ENCODE data around the gene TBC1D17. TPM values are rescaled to one million over a fixed set of nuclear protein-coding genes. Genes with fewer than 3 reads are reported as not detected.

TBC1D17 gene
- total RNA-seq (100 to 1,000 TPM in 1 of 5 experiments, 10 to 100 TPM in 4; 42.9 to 106 (median 53.0) TPM), polyA plus RNA-seq (10 to 100 TPM; 11.6 to 22.2 TPM), total RNA-seq (70.8 reads per million, percentile 78 among the genes with 10 or more reads in this experiment)

DNA sequence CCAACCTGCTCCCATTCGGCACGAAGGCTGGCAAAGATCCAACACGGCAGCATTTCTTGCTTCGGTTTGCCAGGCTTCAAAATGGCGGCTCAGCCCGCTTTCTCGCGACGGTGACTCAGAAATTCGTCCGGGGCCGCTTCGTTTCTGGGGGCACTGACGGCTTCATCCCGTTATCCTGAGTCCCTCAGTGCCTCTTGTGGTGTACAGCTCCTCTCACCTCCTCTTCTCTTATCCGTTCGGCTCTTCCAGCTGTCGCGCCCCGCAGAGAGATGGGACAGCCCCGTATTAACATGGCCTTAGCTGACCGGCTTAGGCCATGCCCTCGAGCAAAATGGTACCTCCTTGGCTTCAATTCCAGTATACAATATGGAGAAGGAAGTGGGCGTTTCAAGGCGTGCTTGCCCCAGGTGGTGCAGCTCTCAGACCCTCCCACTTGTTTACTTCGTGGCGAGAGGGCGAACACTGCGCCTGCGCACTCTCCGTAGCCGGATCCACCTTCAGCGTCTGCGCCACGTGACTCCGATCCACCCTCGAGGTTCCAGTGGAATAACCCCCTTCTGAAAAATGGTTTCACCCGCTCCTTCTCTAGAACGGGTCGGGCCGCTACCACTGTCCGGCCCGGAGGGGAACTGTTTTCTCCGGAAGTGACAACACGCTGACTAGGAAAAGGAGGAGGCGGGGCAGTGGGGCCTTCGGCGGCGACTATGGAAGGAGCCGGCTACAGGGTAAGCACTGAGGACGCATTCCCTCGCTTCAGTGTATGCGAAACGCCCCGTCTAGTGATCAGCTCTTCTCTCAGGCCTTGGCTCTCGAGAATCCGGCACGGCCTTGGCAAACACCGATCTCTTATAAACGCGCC, at the start of gene TBC1D17, which contains the start of gene AKT1S1:
TSS of gene TBC1D17 (plus strand) at position 683 of the 859 bp plus-strand sequence. CDS start at position 705, 22 bp downstream.
TSS of gene AKT1S1 (minus strand) at position 336 of the 859 bp plus-strand sequence. CDS start 4,060 bp downstream, outside the sequence.
- intact Hi-C loops (cut with micrococcal nuclease) = loop anchor here (1.0 to 10.0 kb wide), 25 partner anchors 8 to 1544 kb away; partner anchors contain the start of genes ATF5 (in 2 of the 2), NUP62 (in 2 of the 2), ALDH16A1 (in 1 of the 2) and BCL2L12 (in 1 of the 2)
- H3K9me3 ChIP-seq (ENCODE audit: control insufficient read depth in 2 of 3, low read length in 3 of 3) = no peaks in the 10 kb centered on the region
- H3K27me3 ChIP-seq (ENCODE audit: control insufficient read depth in 2 of 2, insufficient read depth in 2 of 2, low read length in 2 of 2) = no peaks in the 10 kb centered on the region
- ATAC-seq = peak; percentile 81
- Mint-ChIP-seq H3K4me1 (peaks cover 23 to 35% (median 28%) of the 10 kb centered on the region in 7 donors), H3K9me3 (peaks cover 0 to 1% (median 0%) of the 10 kb centered on the region in 11 donors), H3K36me3 (peaks cover 0 to 14% (median 5%) of the 10 kb centered on the region in 5 donors), H3K4me3 (no peak within 1 kb of the TSS), H3K27me3 (no peaks in the 10 kb centered on the region), H3K27ac (no peak within 1 kb of the TSS)
- H3K4me1 ChIP-seq (ENCODE audit: control insufficient read depth in 2 of 2, insufficient read depth in 2 of 2, low read length in 2 of 2) = peaks cover 11 to 20% of the 10 kb centered on the region in 2 donors
- ChIA-PET POLR2A (interaction anchor here (0.6 to 3.7 kb wide), 25 partner anchors 9 to 1513 kb away, joined by 3 to 47 read pairs (median 6); partner anchors contain the start of genes AP2A1, ATF5, BCL2L12 and FUZ), CTCF (interaction anchor here (0.7 to 1.6 kb wide), 2 partner anchors 27 to 64 kb away, joined by 3 read pairs; partner anchors contain the start of genes FUZ and PTOV1)
- peak within 1 kb of the TSS; percentile 97 for H3K27ac ChIP-seq (ENCODE audit: low read depth, low read length)
- H3K4me3 ChIP-seq (ENCODE audit: low read length) = peak within 1 kb of the TSS; percentile 96
- H3K36me3 ChIP-seq (ENCODE audit: control insufficient read depth in 2 of 3, insufficient read depth in 3 of 3, low read length in 3 of 3) = peaks cover 6 to 36% (median 18%) of the 10 kb centered on the region in 3 experiments
- peak; percentile 90 to 100 (median 99) for DNase-seq

- CTCF ChIA-PET = no interaction called here
- no peaks in the 10 kb centered on the region for H3K27me3 ChIP-seq (ENCODE audit: control insufficient read depth in 2 of 2, insufficient read depth in 2 of 2, low read length in 2 of 2)
- H3K4me3 Mint-ChIP-seq = no peak overlapping the region
- ATAC-seq = no peak
- no peak overlapping the region for H3K27ac Mint-ChIP-seq
- no peaks in the 10 kb centered on the region for H3K27me3 Mint-ChIP-seq
- peaks cover 0 to 77% (median 6%) of the 10 kb centered on the region in 3 experiments for H3K36me3 ChIP-seq (ENCODE audit: control insufficient read depth in 2 of 3, insufficient read depth in 3 of 3, low read length in 3 of 3)
- intact Hi-C loops (cut with micrococcal nuclease) = no loop called here
- no peaks in the 10 kb centered on the region for H3K9me3 Mint-ChIP-seq
- H3K4me1 Mint-ChIP-seq = peaks cover 0 to 11% (median 5%) of the 10 kb centered on the region in 7 donors
- POLR2A ChIA-PET = no interaction called here
- no peak overlapping the region for H3K4me3 ChIP-seq (ENCODE audit: low read length)
- DNase-seq = no peak
- no peaks in the 10 kb centered on the region for H3K4me1 ChIP-seq (ENCODE audit: control insufficient read depth in 2 of 2, insufficient read depth in 2 of 2, low read length in 2 of 2)
- peaks cover 0 to 18% (median 11%) of the 10 kb centered on the region in 5 donors for H3K36me3 Mint-ChIP-seq
- H3K27ac ChIP-seq (ENCODE audit: low read depth, low read length) = no peak overlapping the region
- no peaks in the 10 kb centered on the region for H3K9me3 ChIP-seq (ENCODE audit: control insufficient read depth in 2 of 3, low read length in 3 of 3)
Observed at GRCh38 chr19:49829200-49829599, 48.3 kb upstream of the TBC1D17 start.

- POLR2A ChIA-PET = no interaction called here
- no peak for DNase-seq
- Histone ChIP-seq H3K4me1 (ENCODE audit: control insufficient read depth in 2 of 2, insufficient read depth in 2 of 2, low read length in 2 of 2) (no peaks in the 10 kb centered on the region), H3K9me3 (ENCODE audit: control insufficient read depth in 2 of 3, low read length in 3 of 3) (no peaks in the 10 kb centered on the region), H3K4me3 (ENCODE audit: low read length) (no peak overlapping the region), H3K36me3 (ENCODE audit: control insufficient read depth in 2 of 3, insufficient read depth in 3 of 3, low read length in 3 of 3) (peaks cover 0 to 78% (median 6%) of the 10 kb centered on the region in 3 experiments), H3K27ac (ENCODE audit: low read depth, low read length) (no peak overlapping the region), H3K27me3 (ENCODE audit: control insufficient read depth in 2 of 2, insufficient read depth in 2 of 2, low read length in 2 of 2) (no peaks in the 10 kb centered on the region)
- Mint-ChIP-seq H3K36me3 (peaks cover 4 to 22% (median 11%) of the 10 kb centered on the region in 5 donors), H3K4me1 (peaks cover 0 to 12% (median 5%) of the 10 kb centered on the region in 7 donors), H3K27me3 (no peaks in the 10 kb centered on the region), H3K27ac (no peak overlapping the region), H3K4me3 (no peak overlapping the region), H3K9me3 (no peaks in the 10 kb centered on the region)
- intact Hi-C loops (cut with micrococcal nuclease) = no loop called here
- no peak for ATAC-seq
- CTCF ChIA-PET = no interaction called here
Observed at GRCh38 chr19:49829721-49830120, 47.8 kb upstream of the TBC1D17 start.

GRCh38 chr19:49830766-49831165, 46.7 kb upstream of the TBC1D17 start:
- Mint-ChIP-seq H3K27ac (no peak overlapping the region), H3K9me3 (no peaks in the 10 kb centered on the region), H3K36me3 (peaks cover 5 to 24% (median 13%) of the 10 kb centered on the region in 5 donors), H3K4me3 (no peak overlapping the region), H3K27me3 (no peaks in the 10 kb centered on the region), H3K4me1 (peaks cover 0 to 12% (median 5%) of the 10 kb centered on the region in 7 donors)
- POLR2A ChIA-PET = interaction anchor here (0.8 to 1.1 kb wide), 2 partner anchors 12 to 28 kb away, joined by 3 to 5 read pairs; no protein-coding TSS in a partner anchor
- CTCF ChIA-PET = interaction anchor here (0.5 kb wide), 1 partner anchor 113 kb away, joined by 3 read pairs; no protein-coding TSS in a partner anchor
- Histone ChIP-seq H3K4me3 (ENCODE audit: low read length) (no peak overlapping the region), H3K27me3 (ENCODE audit: control insufficient read depth in 2 of 2, insufficient read depth in 2 of 2, low read length in 2 of 2) (no peaks in the 10 kb centered on the region), H3K4me1 (ENCODE audit: control insufficient read depth in 2 of 2, insufficient read depth in 2 of 2, low read length in 2 of 2) (no peaks in the 10 kb centered on the region), H3K27ac (ENCODE audit: low read depth, low read length) (no peak overlapping the region), H3K9me3 (ENCODE audit: control insufficient read depth in 2 of 3, low read length in 3 of 3) (no peaks in the 10 kb centered on the region), H3K36me3 (ENCODE audit: control insufficient read depth in 2 of 3, insufficient read depth in 3 of 3, low read length in 3 of 3) (peaks cover 0 to 88% (median 6%) of the 10 kb centered on the region in 3 experiments)
- intact Hi-C loops (cut with micrococcal nuclease) = no loop called here
- ATAC-seq (no peak), DNase-seq (no peak)

GRCh38 chr19:49831592-49831991, 45.9 kb upstream of the TBC1D17 start:
- Mint-ChIP-seq H3K27me3 (no peaks in the 10 kb centered on the region), H3K36me3 (peaks cover 5 to 22% (median 13%) of the 10 kb centered on the region in 5 donors), H3K4me1 (peaks cover 0 to 10% (median under 1%) of the 10 kb centered on the region in 7 donors), H3K9me3 (no peaks in the 10 kb centered on the region), H3K27ac (peak overlapping the region in 1 of 9 donors; percentile 82), H3K4me3 (no peak overlapping the region)
- Histone ChIP-seq H3K9me3 (ENCODE audit: control insufficient read depth in 2 of 3, low read length in 3 of 3) (no peaks in the 10 kb centered on the region), H3K4me1 (ENCODE audit: control insufficient read depth in 2 of 2, insufficient read depth in 2 of 2, low read length in 2 of 2) (no peaks in the 10 kb centered on the region), H3K27me3 (ENCODE audit: control insufficient read depth in 2 of 2, insufficient read depth in 2 of 2, low read length in 2 of 2) (no peaks in the 10 kb centered on the region), H3K27ac (ENCODE audit: low read depth, low read length) (no peak overlapping the region), H3K4me3 (ENCODE audit: low read length) (no peak overlapping the region), H3K36me3 (ENCODE audit: control insufficient read depth in 2 of 3, insufficient read depth in 3 of 3, low read length in 3 of 3) (peaks cover 0 to 93% (median 6%) of the 10 kb centered on the region in 3 experiments)
- ATAC-seq (no peak), DNase-seq (no peak)
- POLR2A ChIA-PET = interaction anchor here (0.6 to 1.1 kb wide), 2 partner anchors 27 to 34 kb away, joined by 4 to 5 read pairs; no protein-coding TSS in a partner anchor
- intact Hi-C loops (cut with micrococcal nuclease) = no loop called here
- CTCF ChIA-PET = interaction anchor here (0.5 kb wide), 1 partner anchor 27 kb away, joined by 3 read pairs; no protein-coding TSS in a partner anchor

DNA sequence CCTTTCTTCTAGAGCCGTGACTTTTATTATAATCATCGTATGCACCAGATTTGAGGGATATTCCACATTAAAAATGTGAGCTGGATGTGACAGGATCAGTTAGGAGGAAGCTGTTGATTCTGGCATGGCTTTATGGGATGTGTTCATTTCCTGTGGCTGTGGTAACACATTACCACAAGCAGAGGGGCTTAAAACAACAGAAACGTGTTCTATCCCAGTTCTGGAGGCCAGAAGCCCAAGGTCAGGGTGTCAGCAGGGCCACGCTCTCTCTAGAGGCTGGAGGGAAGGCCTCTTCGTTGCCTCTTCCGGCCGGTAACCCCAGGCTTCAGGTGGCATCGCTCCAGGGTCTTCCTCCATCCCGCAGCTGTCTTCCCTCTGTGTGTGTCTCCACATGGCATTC, 44.9 kb upstream of the TBC1D17 start:
- H3K27ac Mint-ChIP-seq = peak overlapping the region in 1 of 9 donors; percentile 43
- Histone ChIP-seq H3K27me3 (ENCODE audit: control insufficient read depth in 2 of 2, insufficient read depth in 2 of 2, low read length in 2 of 2) (no peaks in the 10 kb centered on the region), H3K4me1 (ENCODE audit: control insufficient read depth in 2 of 2, insufficient read depth in 2 of 2, low read length in 2 of 2) (no peaks in the 10 kb centered on the region), H3K9me3 (ENCODE audit: control insufficient read depth in 2 of 3, low read length in 3 of 3) (no peaks in the 10 kb centered on the region), H3K27ac (ENCODE audit: low read depth, low read length) (no peak overlapping the region), H3K36me3 (ENCODE audit: control insufficient read depth in 2 of 3, insufficient read depth in 3 of 3, low read length in 3 of 3) (peaks cover 0 to 93% (median 6%) of the 10 kb centered on the region in 3 experiments), H3K4me3 (ENCODE audit: low read length) (no peak overlapping the region)
- no peaks in the 10 kb centered on the region for H3K9me3 Mint-ChIP-seq
- CTCF ChIA-PET = interaction anchor here (0.7 kb wide), 1 partner anchor 1343 kb away, joined by 3 read pairs; no protein-coding TSS in a partner anchor
- ATAC-seq (no peak), DNase-seq (no peak)
- H3K4me3 Mint-ChIP-seq = peak overlapping the region in 1 of 10 donors; percentile 23
- no peaks in the 10 kb centered on the region for H3K27me3 Mint-ChIP-seq
- POLR2A ChIA-PET = no interaction called here
- H3K36me3 Mint-ChIP-seq = peaks cover 5 to 23% (median 14%) of the 10 kb centered on the region in 5 donors
- H3K4me1 Mint-ChIP-seq = peaks cover 0 to 10% (median 0%) of the 10 kb centered on the region in 7 donors
- intact Hi-C loops (cut with micrococcal nuclease) = no loop called here
